GM12891 (cell line): ENCODE data around the gene CSF1R.
"Not testable (repeated sequence)": the region's sequence is repeated elsewhere in the genome, so short reads cannot be mapped to it uniquely, and the experiment has no call there.

ENCODE experiments used
- DNase-seq: peaks from one replicate; pipeline ENCODE4 v3.0.0; 2011; ENCODE audit warnings: low spot score; ENCODE audit not compliant: insufficient read length
- FAIRE-seq: peaks from 2 replicates; lab custom pipeline; 2011; peaks lifted over from hg19 to GRCh38; lab: Jason Lieb, UNC
- PAX5 ChIP-seq: IDR thresholded peaks from 2 replicates; pipeline ENCODE4 v1.6.1; 2011; ENCODE audit warnings: low read length, moderate library complexity, mild to moderate bottlenecking; ENCODE audit not compliant: insufficient read depth, severe bottlenecking
- POLR2A ChIP-seq: IDR thresholded peaks from 2 replicates; pipeline ENCODE4 v1.6.1; 2011; ENCODE audit warnings: low read depth, low read length, control low read depth
- POLR2AphosphoS5 ChIP-seq: IDR thresholded peaks from 2 replicates; pipeline ENCODE4 v1.6.1; 2011; ENCODE audit warnings: low read depth, low read length, control low read depth
- POU2F2 ChIP-seq: IDR thresholded peaks from 2 replicates; pipeline ENCODE4 v1.6.1; 2011; ENCODE audit warnings: low read depth, mild to moderate bottlenecking, control low read depth, low read length, moderate library complexity
- SPI1 ChIP-seq: IDR thresholded peaks from 2 replicates; pipeline ENCODE4 v1.6.1; 2011; ENCODE audit warnings: low read depth, low read length, control low read depth
- TAF1 ChIP-seq: IDR thresholded peaks from 2 replicates; pipeline ENCODE4 v1.6.1; 2011; ENCODE audit warnings: low read depth, low read length, control low read depth

Gene CSF1R

GRCh38 chr5:150057511-150057910, 28.8 kb downstream of the CSF1R start:
- DNase-seq (no peak), FAIRE-seq (no peak)
- TF ChIP-seq TAF1 (no peak), POU2F2 (no peak), POLR2AphosphoS5 (no peak), SPI1 (no peak)

DNA sequence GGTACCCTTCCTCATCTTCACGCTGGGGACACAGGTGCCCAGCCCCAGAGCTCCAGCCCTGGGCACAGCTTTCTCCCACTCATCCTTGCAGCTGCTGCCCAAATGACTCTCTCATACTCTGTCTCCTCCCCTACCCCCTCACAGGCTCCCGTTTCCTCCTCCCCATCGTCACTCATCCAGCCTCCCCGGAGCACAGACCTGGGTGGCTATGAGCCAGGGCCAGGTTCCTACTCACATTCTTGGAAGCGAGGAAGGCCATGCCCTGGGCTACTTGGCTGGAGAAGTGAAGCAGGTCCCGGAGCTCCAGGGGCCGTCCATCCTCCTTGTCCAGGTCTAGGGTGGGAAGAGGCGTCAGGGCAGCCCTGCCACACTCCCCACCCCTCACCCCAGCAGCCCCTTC, 29.3 kb downstream of the CSF1R start:
- TF ChIP-seq POLR2A (no peak), POLR2AphosphoS5 (no peak), TAF1 (no peak), POU2F2 (no peak), SPI1 (no peak), PAX5 (no peak)
- FAIRE-seq (no peak), DNase-seq (no peak)

DNA sequence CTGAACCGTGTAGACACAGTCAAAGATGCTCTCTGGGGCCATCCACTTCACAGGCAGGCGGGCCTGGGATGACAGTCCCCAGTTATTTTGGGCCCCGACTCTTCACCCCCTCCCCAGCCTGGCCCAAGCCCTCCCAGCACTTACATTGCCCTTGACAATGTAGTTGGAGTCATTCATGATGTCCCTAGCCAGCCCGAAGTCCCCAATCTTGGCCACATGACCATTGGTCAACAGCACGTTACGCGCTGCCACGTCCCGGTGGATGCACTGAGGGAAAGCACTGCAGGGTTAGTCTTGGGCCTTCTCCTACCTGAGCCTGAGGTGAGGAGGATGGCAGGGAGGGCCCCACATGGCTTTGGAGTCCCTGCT, 30.3 kb downstream of the CSF1R start:
- no peak for DNase-seq
- no peak for TF ChIP-seq POU2F2
- no peak for TF ChIP-seq SPI1
- no peak for TF ChIP-seq TAF1
- TF ChIP-seq POLR2AphosphoS5 = no peak
- TF ChIP-seq POLR2A = no peak
- FAIRE-seq = no peak

GRCh38 chr5:150055326-150056074, 30.9 kb downstream of the CSF1R start:
- no peak for TF ChIP-seq POLR2AphosphoS5
- TF ChIP-seq POU2F2 = no peak
- TF ChIP-seq SPI1 = no peak
- TF ChIP-seq POLR2A = no peak
- TF ChIP-seq PAX5 = no peak
- TF ChIP-seq TAF1 = no peak
- DNase-seq (no peak), FAIRE-seq (no peak)

- TF ChIP-seq PAX5 = no peak
- no peak for FAIRE-seq
- no peak for DNase-seq
These were observed 31.8 kb downstream of the CSF1R start for GRCh38 chr5:150054569-150054968.

DNA sequence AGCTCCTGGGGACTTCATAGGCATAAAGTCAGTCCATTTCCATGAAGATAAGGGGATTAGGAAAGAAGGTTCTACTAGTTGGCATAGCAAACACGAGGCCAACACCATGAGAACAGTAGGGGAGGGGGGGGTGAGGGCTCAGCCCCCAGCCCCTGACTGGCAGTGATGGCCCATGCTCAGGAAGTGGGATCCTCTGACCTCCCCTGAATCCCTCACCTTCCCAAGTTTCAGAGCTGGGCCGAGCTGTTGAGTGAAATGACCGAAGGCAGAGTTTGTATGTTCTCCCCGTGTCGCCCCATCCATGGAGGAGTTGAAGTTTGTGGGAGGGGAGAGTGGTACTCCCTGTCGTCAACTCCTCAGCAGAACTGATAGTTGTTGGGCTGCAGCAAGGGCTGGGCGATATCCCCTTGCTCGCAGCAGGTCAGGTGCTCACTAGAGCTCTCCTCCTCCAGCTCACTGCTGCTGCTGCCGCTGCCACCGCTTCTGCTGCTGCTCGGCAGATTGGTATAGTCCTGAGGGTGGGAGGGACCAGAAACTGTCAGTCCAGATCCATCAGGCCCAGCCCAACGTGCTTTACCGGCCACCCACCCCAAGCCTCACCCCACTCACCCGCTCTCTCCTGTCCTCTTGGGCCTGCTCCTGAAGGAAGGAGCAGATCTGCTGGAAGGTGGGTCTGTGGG, 32.5 kb downstream of the CSF1R start:
- no peak for FAIRE-seq
- TF ChIP-seq SPI1 (no peak), TAF1 (no peak)
- no peak for DNase-seq

DNA sequence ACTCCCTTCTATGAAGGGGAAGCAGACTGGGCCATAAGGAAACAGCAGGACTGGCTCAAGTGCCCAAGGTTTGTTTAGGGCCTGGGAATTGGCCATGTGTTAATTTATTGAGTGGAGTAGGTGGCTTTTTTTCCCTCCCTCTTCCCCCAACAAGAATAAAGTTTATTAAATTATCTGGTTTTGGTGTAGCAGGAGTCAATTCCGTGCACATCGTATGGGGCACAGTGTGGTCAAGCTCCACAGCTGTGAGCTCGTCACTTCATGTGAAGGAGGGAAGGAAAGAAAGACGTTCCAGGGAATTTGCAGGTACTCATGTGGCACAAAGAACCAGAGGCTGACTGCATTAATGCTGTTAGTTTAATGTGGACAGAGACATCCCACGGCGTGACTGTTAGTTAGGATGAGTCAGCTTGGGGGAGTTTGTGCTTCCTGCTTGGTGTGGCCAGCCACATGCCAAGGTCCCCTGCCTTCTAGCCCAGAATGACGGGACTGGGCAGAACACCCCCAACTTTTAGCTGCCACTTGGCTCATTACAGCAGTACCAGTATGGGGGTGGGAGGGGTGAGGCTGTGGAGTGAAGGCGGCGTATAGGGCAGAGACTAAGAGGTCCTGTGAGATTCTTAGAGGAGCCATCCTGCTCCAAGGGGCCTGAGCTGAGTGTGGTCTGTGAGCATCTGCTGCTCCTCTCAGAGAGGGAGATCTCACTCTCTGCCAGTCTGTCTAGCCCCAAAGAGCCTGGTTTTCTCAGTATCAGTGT, 33.2 kb downstream of the CSF1R start:
- DNase-seq (no peak), FAIRE-seq (no peak)
- TF ChIP-seq POLR2A (no peak), POU2F2 (no peak), POLR2AphosphoS5 (no peak; the same call in 1 of the 2 replicates), TAF1 (no peak), PAX5 (no peak), SPI1 (no peak)

DNA sequence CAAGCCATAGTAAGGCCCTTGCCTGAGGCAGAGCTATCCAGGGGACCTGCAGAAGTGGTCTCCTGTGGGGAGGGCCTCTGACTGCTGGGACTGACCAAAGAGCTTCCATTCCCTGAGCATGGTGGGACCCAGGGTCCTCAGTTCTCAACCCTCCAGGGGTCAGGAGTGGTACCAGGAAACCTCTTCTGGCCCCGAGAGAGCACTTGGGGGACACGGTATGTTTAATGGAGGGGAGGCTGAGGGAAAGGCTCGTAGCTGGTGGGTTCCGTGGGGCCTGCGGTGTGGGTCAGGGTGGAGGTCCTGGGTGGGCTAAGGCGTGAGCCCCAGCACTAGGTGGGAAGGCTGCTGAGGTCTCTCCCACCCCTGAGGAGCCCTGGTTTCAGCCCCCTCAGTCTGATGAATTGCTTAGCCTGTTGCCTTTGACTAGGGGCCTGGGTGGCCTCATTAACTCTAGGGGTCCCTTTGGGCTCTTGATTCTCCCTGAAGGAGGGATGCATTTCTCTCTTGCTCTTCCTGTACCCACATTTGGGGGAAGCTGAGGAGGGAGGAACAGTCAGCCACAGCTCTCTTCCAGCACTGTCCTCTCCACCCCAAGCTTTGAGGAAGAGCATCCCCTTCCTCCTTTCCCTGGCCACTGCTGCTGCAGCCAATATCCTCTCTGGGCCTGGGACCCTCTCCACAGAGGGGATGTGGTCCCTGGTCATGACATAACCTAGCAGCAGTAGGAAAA, 34.0 kb downstream of the CSF1R start:
- no peak for DNase-seq
- FAIRE-seq = no peak
- TF ChIP-seq PAX5 (no peak), POLR2AphosphoS5 (no peak), TAF1 (no peak), POU2F2 (no peak), POLR2A (no peak), SPI1 (no peak)

DNA sequence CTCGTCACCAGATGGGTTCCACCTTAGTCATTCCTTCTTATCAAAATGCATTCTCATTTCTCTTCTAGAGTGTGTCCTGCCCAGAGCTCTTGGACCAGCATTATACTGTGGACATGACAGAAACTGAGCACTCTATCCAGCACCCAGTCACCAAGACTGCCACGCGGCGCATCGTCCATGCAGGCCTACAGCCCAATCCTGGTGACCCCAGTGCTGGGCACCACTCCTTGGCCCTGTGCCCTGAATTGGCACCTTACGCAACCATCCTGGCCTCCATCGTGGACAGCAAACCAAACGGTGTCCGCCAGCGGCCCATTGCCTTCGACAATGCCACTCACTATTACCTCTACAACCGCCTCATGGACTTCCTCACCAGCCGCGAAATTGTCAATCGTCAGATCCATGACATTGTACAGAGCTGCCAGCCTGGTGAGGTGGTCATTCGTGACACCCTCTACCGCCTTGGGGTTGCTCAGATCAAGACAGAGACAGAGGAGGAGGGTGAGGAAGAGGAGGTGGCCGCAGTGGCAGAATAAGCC, 34.6 kb downstream of the CSF1R start:
- no peak for TF ChIP-seq SPI1
- TF ChIP-seq POLR2AphosphoS5 = no peak
- TF ChIP-seq POU2F2 = no peak
- TF ChIP-seq PAX5 = no peak
- no peak for TF ChIP-seq POLR2A
- no peak for TF ChIP-seq TAF1
- FAIRE-seq = no peak
- no peak for DNase-seq

- FAIRE-seq = not testable (repeated sequence)
These were observed 36.1 kb downstream of the CSF1R start for GRCh38 chr5:150050172-150050811.

More at GRCh38 chr5:150050172-150050811, 36.1 kb downstream of the CSF1R start:
- not testable (repeated sequence) for DNase-seq
